GM18858 (cell line): ENCODE results near the gene POP4.
A peak's percentile ranks its signal among the peaks of the same experiment; 100 is the strongest.

ENCODE experiments used
- ATAC-seq: cut with Tn5 transposase; IDR thresholded peaks from one replicate; pipeline ENCODE4 v1.9.1; 2021; ENCODE audit not compliant: unreplicated experiment

Gene POP4

GRCh38 chr19:29576761-29577648 is 29.1 kb upstream of the POP4 start:
- no peak for ATAC-seq

DNA sequence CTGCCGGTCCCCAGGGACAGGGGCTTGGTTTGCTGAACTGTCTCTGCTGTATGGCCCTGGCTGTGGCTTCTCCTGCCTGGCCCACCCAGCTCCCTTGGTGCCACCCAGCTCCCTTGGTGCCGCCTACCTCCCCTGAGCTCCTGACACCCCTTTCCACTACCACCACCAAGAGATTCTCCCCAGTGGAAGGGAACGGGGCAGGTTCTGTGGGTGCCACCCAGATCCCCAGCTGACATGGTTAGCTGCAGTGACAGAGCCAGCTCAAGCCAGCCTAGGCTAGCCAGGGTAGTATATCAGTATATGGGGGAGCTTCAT is 28.5 kb upstream of the POP4 start:
- ATAC-seq, result no peak

- no peak for ATAC-seq
Measured at GRCh38 chr19:29578349-29578748, 27.7 kb upstream of the POP4 start.

DNA sequence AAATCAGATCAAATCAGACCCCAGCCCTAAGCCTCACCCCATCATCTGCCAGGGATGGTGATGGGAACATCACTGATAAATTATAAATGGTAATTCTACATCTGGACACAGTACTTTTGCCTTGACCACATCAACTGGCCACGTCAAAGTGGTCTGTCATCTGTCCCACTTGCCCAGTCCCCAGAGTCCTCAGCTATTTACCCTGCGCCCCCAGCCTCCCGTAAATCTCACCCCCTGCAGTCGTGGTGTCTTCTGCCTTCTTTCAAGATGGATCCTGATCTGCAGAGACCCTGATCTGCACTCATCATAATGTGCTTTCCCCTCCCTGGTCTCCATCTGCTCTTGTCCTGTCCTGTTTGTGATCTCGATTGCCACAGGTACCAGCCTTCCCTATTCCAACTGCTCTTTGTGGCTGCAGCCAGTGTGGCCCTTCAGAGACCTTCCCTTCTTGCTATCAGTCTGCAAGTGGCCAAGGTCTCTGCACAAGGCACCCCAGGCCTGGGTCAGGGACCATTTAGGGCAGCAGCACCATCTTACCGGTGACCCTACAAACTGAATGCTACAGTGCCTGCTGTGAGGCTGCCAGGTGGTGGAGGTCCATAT is 26.7 kb upstream of the POP4 start:
- ATAC-seq, result no peak

DNA sequence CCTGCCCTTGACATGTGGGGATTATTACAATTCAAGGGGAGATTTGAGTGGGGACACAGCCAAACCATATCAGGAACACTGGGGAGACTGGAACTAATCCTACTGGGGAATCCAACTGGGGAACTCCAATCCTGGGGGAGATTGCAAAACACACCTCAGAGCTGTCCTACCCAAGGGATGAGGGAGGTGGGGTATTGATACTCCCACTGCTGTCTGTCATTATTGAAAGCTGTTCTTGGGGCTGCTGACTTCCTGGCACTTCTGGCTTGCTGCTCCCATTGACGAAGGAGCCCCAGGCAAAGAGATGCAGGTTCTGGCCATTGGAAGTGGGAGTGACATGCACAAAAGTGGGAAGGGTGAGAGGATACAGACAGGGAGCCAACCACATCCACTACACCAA is 24.7 kb upstream of the POP4 start:
- ATAC-seq, result no peak

DNA sequence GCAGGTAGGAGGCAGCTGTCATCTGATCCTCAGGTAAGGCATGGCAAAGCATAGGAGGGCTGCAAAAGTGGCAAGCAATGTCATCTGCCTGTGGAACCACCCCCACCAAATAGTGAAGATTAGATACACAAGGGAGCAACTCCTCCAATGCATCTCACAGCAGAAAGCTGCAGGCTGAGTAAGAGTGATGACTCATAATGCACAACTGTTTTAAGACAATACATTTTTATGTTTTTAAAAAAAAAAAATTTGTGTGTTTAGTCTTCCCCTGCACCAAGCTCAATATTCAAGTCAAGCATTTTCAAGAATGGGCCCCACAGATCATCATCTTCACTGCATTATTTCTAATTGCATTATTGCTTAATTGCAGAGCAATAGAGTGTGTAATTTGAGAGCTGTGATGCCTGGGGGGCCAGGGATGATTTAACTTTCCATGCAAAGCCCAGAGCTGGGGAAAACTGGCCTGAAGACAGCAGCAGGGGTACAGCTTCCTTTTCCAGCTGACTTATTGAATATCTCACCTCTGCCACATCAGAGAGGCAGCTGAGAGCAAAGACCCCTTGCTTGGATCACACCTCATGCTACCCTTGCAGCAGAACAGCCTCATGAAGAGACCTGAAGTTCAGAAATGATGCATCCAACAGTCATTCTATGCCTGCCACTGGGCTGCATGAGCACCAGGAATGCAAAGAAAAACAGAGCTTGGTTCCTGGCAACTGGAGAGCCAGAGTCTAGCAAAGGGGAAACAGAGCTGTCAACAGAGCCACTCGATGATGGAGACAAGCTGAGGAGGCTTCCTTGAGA is 22.7 kb upstream of the POP4 start:
- ATAC-seq, result no peak

- no peak for ATAC-seq
Measured at GRCh38 chr19:29586401-29586800, 19.7 kb upstream of the POP4 start.

DNA sequence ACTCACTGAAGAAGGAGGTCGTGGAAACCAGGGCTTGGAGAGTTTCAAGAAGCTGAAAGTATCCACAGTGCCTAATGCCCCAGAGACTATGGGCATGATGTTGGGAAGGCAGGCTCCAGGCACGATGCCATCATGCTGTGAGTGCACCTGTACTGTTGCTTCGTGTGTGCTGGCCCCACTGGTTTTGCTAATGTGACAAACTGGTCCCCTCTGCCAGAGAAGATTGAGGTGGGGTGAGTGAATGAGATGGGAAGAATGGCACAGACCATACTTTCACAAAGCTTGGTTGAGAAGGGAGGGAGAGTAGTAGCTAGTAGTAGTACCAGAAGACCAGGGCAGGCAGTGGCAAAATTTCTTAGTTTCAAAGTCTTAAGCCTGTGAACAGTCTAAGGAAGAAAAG is 19.0 kb upstream of the POP4 start:
- ATAC-seq, result no peak

GRCh38 chr19:29587518-29587986 is 18.5 kb upstream of the POP4 start:
- ATAC-seq, result peak; percentile 97

DNA sequence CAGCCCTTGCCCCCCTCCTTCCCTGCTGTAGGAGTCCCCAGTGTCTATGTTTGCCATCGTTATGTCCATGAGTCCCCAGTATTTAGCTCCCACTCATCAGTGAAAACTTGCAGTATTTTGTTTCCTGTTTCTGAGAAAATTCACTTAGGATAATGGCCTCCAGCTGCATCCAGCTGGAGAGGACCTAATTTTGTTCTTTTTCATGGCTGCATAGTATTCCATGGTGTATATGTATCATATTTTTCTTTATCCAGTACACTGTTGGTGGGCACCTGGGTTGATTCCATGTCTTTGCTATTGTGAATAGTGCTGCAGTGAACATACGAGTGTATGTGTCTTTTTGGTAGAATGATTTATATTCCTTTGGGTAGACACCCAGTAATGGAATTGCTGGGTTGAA is 18.0 kb upstream of the POP4 start:
- ATAC-seq, result no peak

DNA sequence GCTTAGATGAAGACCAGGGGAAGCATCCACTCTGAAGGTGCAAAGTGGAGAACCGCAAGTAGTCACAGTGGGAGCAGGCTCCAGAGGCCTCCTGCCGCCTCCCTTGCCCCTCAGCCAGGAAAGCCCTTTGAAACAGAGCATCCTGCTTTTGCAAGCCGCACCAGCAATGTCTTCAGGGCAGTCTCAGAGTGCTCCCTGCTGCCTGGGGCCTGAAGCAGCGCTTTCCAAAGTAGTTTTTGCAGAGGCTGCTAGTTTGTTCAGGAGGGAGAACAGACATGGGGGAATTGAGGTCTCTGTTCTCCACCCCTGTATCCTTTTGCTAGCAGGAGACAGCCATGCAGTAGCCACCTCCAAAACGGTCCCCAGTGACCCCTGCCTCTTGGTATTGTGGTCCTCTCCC is 15.8 kb upstream of the POP4 start:
- no peak for ATAC-seq

GRCh38 chr19:29591670-29592069 is 14.4 kb upstream of the POP4 start:
- ATAC-seq, result no peak

- no peak for ATAC-seq
Measured at GRCh38 chr19:29593869-29594268, 12.2 kb upstream of the POP4 start.

- ATAC-seq, result no peak
Measured at GRCh38 chr19:29596080-29596727, 9.9 kb upstream of the POP4 start.

GRCh38 chr19:29596885-29597525 is 9.1 kb upstream of the POP4 start:
- ATAC-seq, result no peak

DNA sequence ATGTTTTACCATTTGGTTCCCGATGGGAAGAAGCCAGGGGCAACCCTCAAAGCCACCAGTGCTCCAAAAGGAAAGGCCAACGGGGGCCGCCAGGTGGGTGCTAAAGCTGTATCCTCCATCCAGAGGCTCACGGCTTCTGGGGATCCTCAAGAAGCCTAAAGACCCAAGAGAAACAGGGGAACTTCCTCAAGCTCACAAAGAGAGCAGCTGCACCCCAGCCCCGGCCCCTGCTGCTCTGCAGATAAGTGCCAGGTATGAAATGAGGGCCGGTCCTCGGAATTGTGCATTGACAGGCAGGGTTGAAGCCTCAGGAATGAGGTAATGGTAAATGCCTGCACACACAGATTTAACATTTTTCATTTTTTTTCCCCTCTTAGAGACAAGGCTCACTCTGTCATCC is 8.0 kb upstream of the POP4 start:
- ATAC-seq, result no peak

- ATAC-seq, result no peak
Measured at GRCh38 chr19:29598496-29598895, 7.6 kb upstream of the POP4 start.

- no peak for ATAC-seq
Measured at GRCh38 chr19:29603308-29603707, 2.8 kb upstream of the POP4 start.

- no peak for ATAC-seq
Measured at GRCh38 chr19:29606420-29606747, 301 bp downstream of the POP4 start.

GRCh38 chr19:29609636-29610035 is 3.6 kb downstream of the POP4 start:
- no peak for ATAC-seq

DNA sequence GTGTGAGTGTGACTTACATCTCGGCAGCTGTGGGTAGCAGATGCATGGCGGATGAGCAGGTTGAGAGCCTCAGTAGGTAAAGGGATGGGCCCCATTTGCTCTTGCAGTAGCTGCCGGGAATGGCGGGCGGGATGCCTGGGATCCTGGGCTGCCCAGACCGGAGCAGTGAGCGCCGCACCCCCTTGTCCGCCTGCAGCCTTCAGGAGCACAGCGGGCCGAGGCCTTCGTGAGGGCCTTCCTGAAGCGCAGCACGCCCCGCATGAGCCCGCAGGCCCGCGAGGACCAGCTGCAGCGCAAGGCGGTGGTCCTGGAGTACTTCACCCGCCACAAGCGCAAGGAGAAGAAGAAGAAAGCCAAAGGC is 4.1 kb downstream of the POP4 start:
- ATAC-seq, result no peak
